ENCODE results near the gene DYSF.

The DYSF gene

GRCh38 chr2:71457923-71458322, 4.6 kb downstream of the DYSF start:
- Histone ChIP-seq H3K36me3 (replicated peaks; ENCODE audit: insufficient read depth, low read length) (no peaks in the 10 kb centered on the region), H3K4me1 (ENCODE audit: low read length) (no peaks in the 10 kb centered on the region), H3K9me3 (replicated peaks; ENCODE audit: insufficient read depth, low read length) (no peaks in the 10 kb centered on the region), H4K20me1 (ENCODE audit: insufficient read depth, low read length) (no peaks in the 10 kb centered on the region), H3K79me2 (ENCODE audit: low read length) (no peaks in the 10 kb centered on the region), H3K4me2 (ENCODE audit: low read depth, low read length) (no peak overlapping the region), H3K4me3 (ENCODE audit: low read length) (no peak overlapping the region), H2AFZ (ENCODE audit: low read length) (no peak overlapping the region), H3K9me2 (replicated peaks; ENCODE audit: insufficient read depth, low read length) (no peaks in the 10 kb centered on the region), H3K9ac (ENCODE audit: low read length) (no peak overlapping the region), H3F3A (ENCODE audit: insufficient read depth, low read length) (no peaks in the 10 kb centered on the region), H3K27me3 (replicated peaks; ENCODE audit: insufficient read depth, low read length) (no peaks in the 10 kb centered on the region), H3K27ac (ENCODE audit: low read length) (no peak overlapping the region)
- DNase-seq: no peak
- TF ChIP-seq EZH2 (optimal IDR thresholded peaks at IDR 0.05; ENCODE audit: low read depth, low read length): no peak
- no peak for TF ChIP-seq EZH2phosphoT487 (IDR thresholded peaks at IDR 0.05; ENCODE audit: low read length)
- TF ChIP-seq, protein P1, sequence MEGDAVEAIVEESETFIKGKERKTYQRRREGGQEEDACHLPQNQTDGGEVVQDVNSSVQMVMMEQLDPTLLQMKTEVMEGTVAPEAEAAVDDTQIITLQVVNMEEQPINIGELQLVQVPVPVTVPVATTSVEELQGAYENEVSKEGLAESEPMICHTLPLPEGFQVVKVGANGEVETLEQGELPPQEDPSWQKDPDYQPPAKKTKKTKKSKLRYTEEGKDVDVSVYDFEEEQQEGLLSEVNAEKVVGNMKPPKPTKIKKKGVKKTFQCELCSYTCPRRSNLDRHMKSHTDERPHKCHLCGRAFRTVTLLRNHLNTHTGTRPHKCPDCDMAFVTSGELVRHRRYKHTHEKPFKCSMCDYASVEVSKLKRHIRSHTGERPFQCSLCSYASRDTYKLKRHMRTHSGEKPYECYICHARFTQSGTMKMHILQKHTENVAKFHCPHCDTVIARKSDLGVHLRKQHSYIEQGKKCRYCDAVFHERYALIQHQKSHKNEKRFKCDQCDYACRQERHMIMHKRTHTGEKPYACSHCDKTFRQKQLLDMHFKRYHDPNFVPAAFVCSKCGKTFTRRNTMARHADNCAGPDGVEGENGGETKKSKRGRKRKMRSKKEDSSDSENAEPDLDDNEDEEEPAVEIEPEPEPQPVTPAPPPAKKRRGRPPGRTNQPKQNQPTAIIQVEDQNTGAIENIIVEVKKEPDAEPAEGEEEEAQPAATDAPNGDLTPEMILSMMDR (IDR thresholded peaks at IDR 0.05; ENCODE audit: low read length): no peak

DNA sequence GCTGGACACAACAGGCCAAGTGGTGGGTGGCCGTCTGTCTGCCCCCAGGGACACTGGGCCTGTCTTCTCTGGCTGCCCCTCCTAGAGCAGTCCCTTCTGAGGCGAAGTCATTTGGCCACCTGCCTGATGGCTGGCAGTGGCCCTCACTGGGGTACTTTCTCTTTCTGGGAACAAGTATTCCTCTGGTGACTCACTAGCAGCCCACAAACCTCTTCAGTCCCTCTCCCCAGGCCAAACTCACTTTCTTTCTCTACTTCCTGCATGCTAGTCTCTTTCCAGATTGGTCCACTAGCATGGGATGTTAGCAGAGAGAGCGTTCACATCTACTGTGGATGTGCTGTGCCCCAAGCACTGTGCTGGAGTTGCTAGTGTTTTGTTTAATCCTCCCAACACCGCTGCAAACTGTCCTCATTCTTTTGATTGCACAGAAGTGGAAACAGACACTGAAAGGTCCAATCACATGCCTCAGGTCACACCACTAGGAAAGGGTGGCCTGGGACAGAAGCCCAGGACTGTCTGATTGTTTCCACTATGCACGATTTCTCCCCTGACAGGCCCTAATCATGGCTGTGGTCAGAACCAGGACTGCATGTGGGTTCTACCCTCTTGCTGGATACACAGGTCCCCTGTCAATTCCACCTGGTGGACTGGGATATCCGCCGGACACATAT, 5.2 kb downstream of the DYSF start:
- H3K9me3 ChIP-seq (replicated peaks; ENCODE audit: insufficient read depth, low read length): no peaks in the 10 kb centered on the region
- no peak overlapping the region for H3K4me2 ChIP-seq (ENCODE audit: low read depth, low read length)
- peaks cover 4% of the 10 kb centered on the region for H3K27me3 ChIP-seq (replicated peaks; ENCODE audit: insufficient read depth, low read length)
- no peaks in the 10 kb centered on the region for H3K36me3 ChIP-seq (replicated peaks; ENCODE audit: insufficient read depth, low read length)
- no peak overlapping the region for H3K4me3 ChIP-seq (ENCODE audit: low read length)
- H3F3A ChIP-seq (ENCODE audit: insufficient read depth, low read length): no peaks in the 10 kb centered on the region
- no peaks in the 10 kb centered on the region for H3K4me1 ChIP-seq (ENCODE audit: low read length)
- no peak for DNase-seq
- no peak overlapping the region for H3K27ac ChIP-seq (ENCODE audit: low read length)
- no peak for TF ChIP-seq EZH2phosphoT487 (IDR thresholded peaks at IDR 0.05; ENCODE audit: low read length)
- TF ChIP-seq, protein P1 (IDR thresholded peaks at IDR 0.05; ENCODE audit: low read length): no peak
- TF ChIP-seq EZH2 (optimal IDR thresholded peaks at IDR 0.05; ENCODE audit: low read depth, low read length): no peak
- H3K9me2 ChIP-seq (replicated peaks; ENCODE audit: insufficient read depth, low read length): no peaks in the 10 kb centered on the region
- H3K79me2 ChIP-seq (ENCODE audit: low read length): no peaks in the 10 kb centered on the region
- H3K9ac ChIP-seq (ENCODE audit: low read length): no peak overlapping the region
- no peak overlapping the region for H2AFZ ChIP-seq (ENCODE audit: low read length)
- no peaks in the 10 kb centered on the region for H4K20me1 ChIP-seq (ENCODE audit: insufficient read depth, low read length)

DNA sequence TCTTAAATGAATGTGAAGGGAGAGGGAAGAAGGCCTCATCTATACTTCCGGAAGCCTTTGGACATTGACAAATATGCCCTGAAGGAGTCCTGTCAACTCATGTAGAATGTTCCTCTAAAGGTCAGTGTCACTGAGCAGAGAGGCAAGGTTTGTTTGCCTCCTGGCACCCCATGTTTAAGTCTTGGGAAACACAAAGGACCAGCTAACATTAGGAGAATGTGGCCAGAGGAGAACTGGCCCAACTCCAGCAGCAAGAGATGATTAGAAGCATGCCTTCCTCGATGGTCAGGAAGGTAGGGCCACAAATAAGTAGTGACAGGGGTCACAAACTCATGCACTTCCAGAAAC, 5.7 kb downstream of the DYSF start:
- Histone ChIP-seq H3K27ac (ENCODE audit: low read length) (no peak overlapping the region), H3K4me1 (ENCODE audit: low read length) (no peaks in the 10 kb centered on the region), H2AFZ (ENCODE audit: low read length) (no peak overlapping the region), H4K20me1 (ENCODE audit: insufficient read depth, low read length) (no peaks in the 10 kb centered on the region), H3K27me3 (replicated peaks; ENCODE audit: insufficient read depth, low read length) (peaks cover 9% of the 10 kb centered on the region), H3F3A (ENCODE audit: insufficient read depth, low read length) (no peaks in the 10 kb centered on the region), H3K4me3 (ENCODE audit: low read length) (no peak overlapping the region), H3K4me2 (ENCODE audit: low read depth, low read length) (no peak overlapping the region), H3K9ac (ENCODE audit: low read length) (no peak overlapping the region), H3K36me3 (replicated peaks; ENCODE audit: insufficient read depth, low read length) (no peaks in the 10 kb centered on the region), H3K79me2 (ENCODE audit: low read length) (no peaks in the 10 kb centered on the region), H3K9me3 (replicated peaks; ENCODE audit: insufficient read depth, low read length) (no peaks in the 10 kb centered on the region), H3K9me2 (replicated peaks; ENCODE audit: insufficient read depth, low read length) (no peaks in the 10 kb centered on the region)
- no peak for DNase-seq
- TF ChIP-seq EZH2 (optimal IDR thresholded peaks at IDR 0.05; ENCODE audit: low read depth, low read length): no peak
- TF ChIP-seq, protein P1 (IDR thresholded peaks at IDR 0.05; ENCODE audit: low read length): no peak
- TF ChIP-seq EZH2phosphoT487 (IDR thresholded peaks at IDR 0.05; ENCODE audit: low read length): no peak
